GM19238 (cell line): ENCODE results near the gene RAD54L.
"Not testable (repeated sequence)": the region's sequence is repeated elsewhere in the genome, so short reads cannot be mapped to it uniquely, and the experiment has no call there.

Experiments used
- DNase-seq: peaks from one replicate; pipeline ENCODE4 v3.0.0; 2011; ENCODE audit warnings: low spot score; ENCODE audit not compliant: insufficient read length

The RAD54L gene

GRCh38 chr1:46319301-46319700 lies 71.7 kb downstream of the RAD54L start:
- DNase-seq = not testable (repeated sequence)

- DNase-seq = not testable (repeated sequence)
Measured at GRCh38 chr1:46319960-46320914, 72.7 kb downstream of the RAD54L start.

- not testable (repeated sequence) for DNase-seq
Measured at GRCh38 chr1:46322191-46322590, 74.6 kb downstream of the RAD54L start.

- DNase-seq = not testable (repeated sequence)
Measured at GRCh38 chr1:46325285-46326076, 77.9 kb downstream of the RAD54L start.
